HG03135 (cell line): Measurements from ENCODE around the gene APP.

Experiments used
- ATAC-seq: cut with Tn5 transposase; IDR thresholded peaks from one replicate; pipeline ENCODE4 v1.9.1; 2021; ENCODE audit warnings: mild to moderate bottlenecking, moderate library complexity; ENCODE audit not compliant: unreplicated experiment

Gene APP

GRCh38 chr21:25848309-25848708 is 322.3 kb downstream of the APP start:
- ATAC-seq = no peak

GRCh38 chr21:25845729-25846256 is 324.8 kb downstream of the APP start:
- ATAC-seq = no peak

- no peak for ATAC-seq
Measured at GRCh38 chr21:25842925-25843324, 327.6 kb downstream of the APP start.

- ATAC-seq = no peak
Measured at GRCh38 chr21:25838809-25839208, 331.8 kb downstream of the APP start.

GRCh38 chr21:25837533-25838265 is 332.9 kb downstream of the APP start:
- no peak for ATAC-seq

GRCh38 chr21:25836396-25836795 is 334.2 kb downstream of the APP start:
- ATAC-seq = no peak

GRCh38 chr21:25834381-25834780 is 336.2 kb downstream of the APP start:
- no peak for ATAC-seq

GRCh38 chr21:25831300-25831960 is 339.1 kb downstream of the APP start:
- ATAC-seq = no peak
